ENCODE results near the gene CCDC171.

The CCDC171 gene

GRCh38 chr9:15867988-15868387 is 315.1 kb downstream of the CCDC171 start:
- Histone ChIP-seq H3K27me3 (ENCODE audit: insufficient read depth, low read length) (no peaks in the 10 kb centered on the region), H3K18ac (ENCODE audit: low read length) (no peak overlapping the region), H3K36me3 (ENCODE audit: control insufficient read depth in 1 of 2, insufficient read depth in 2 of 2, low read length in 2 of 2) (no peaks in the 10 kb centered on the region), H2BK120ac (ENCODE audit: insufficient read depth, low read length, poor library complexity) (no peak overlapping the region), H3K4ac (ENCODE audit: low read depth, low read length) (no peak overlapping the region), H3K4me2 (ENCODE audit: low read length) (no peak overlapping the region), H3K4me3 (ENCODE audit: low read depth, low read length) (no peak overlapping the region), H3K9ac (ENCODE audit: low read length) (no peak overlapping the region), H2AFZ (ENCODE audit: insufficient read depth, low read length, poor library complexity) (no peak overlapping the region), H4K91ac (ENCODE audit: low read depth, low read length) (no peak overlapping the region), H3K79me1 (ENCODE audit: low read length) (no peaks in the 10 kb centered on the region), H3K9me3 (ENCODE audit: insufficient read depth, low read depth, low read length) (no peaks in the 10 kb centered on the region), H4K12ac (ENCODE audit: low read depth, low read length) (no peak overlapping the region), H3K23ac (ENCODE audit: low read length) (no peak overlapping the region), H3K79me2 (ENCODE audit: control insufficient read depth, insufficient read depth, low read length, poor library complexity) (no peaks in the 10 kb centered on the region), H2BK12ac (ENCODE audit: low read length) (no peak overlapping the region), H4K8ac (ENCODE audit: low read depth, low read length) (no peak overlapping the region), H2AK5ac (ENCODE audit: low read length) (no peak overlapping the region), H2BK5ac (ENCODE audit: low read depth, low read length, poor library complexity) (no peak overlapping the region), H3K14ac (ENCODE audit: low read length) (no peak overlapping the region), H3K27ac (ENCODE audit: low read depth, low read length) (no peak overlapping the region), H3K4me1 (ENCODE audit: control insufficient read depth in 1 of 2, insufficient read depth in 2 of 2, low read length in 2 of 2) (no peaks in the 10 kb centered on the region)
- DNase-seq, result no peak

- no peaks in the 10 kb centered on the region for H3K79me2 ChIP-seq (ENCODE audit: control insufficient read depth, insufficient read depth, low read length, poor library complexity)
- DNase-seq, result peak in 1 of 2 donors; percentile 82
- H2AK5ac ChIP-seq (ENCODE audit: low read length), result no peak overlapping the region
- H3K9ac ChIP-seq (ENCODE audit: low read length), result no peak overlapping the region
- H2BK5ac ChIP-seq (ENCODE audit: low read depth, low read length, poor library complexity), result no peak overlapping the region
- peaks cover 0 to 3% of the 10 kb centered on the region in 2 experiments for H3K4me1 ChIP-seq (ENCODE audit: control insufficient read depth in 1 of 2, insufficient read depth in 2 of 2, low read length in 2 of 2)
- H3K4me3 ChIP-seq (ENCODE audit: low read depth, low read length), result no peak overlapping the region
- no peak overlapping the region for H4K8ac ChIP-seq (ENCODE audit: low read depth, low read length)
- no peak overlapping the region for H3K4me2 ChIP-seq (ENCODE audit: low read length)
- H3K79me1 ChIP-seq (ENCODE audit: low read length), result no peaks in the 10 kb centered on the region
- H2AFZ ChIP-seq (ENCODE audit: insufficient read depth, low read length, poor library complexity), result no peak overlapping the region
- no peak overlapping the region for H4K91ac ChIP-seq (ENCODE audit: low read depth, low read length)
- no peak overlapping the region for H3K4ac ChIP-seq (ENCODE audit: low read depth, low read length)
- no peak overlapping the region for H2BK120ac ChIP-seq (ENCODE audit: insufficient read depth, low read length, poor library complexity)
- H3K23ac ChIP-seq (ENCODE audit: low read length), result no peak overlapping the region
- H3K27me3 ChIP-seq (ENCODE audit: insufficient read depth, low read length), result no peaks in the 10 kb centered on the region
- no peaks in the 10 kb centered on the region for H3K36me3 ChIP-seq (ENCODE audit: control insufficient read depth in 1 of 2, insufficient read depth in 2 of 2, low read length in 2 of 2)
- H4K12ac ChIP-seq (ENCODE audit: low read depth, low read length), result no peak overlapping the region
- H3K9me3 ChIP-seq (ENCODE audit: insufficient read depth, low read depth, low read length), result no peaks in the 10 kb centered on the region
- H3K18ac ChIP-seq (ENCODE audit: low read length), result no peak overlapping the region
- no CpG with 5 or more reads among the region's 2 CpGs for WGBS (ENCODE audit: extremely low coverage, insufficient coverage, insufficient read length)
- H2BK12ac ChIP-seq (ENCODE audit: low read length), result no peak overlapping the region
- no peak overlapping the region for H3K14ac ChIP-seq (ENCODE audit: low read length)
- H3K27ac ChIP-seq (ENCODE audit: low read depth, low read length), result no peak overlapping the region
Observed at GRCh38 chr9:15873573-15874177, 320.8 kb downstream of the CCDC171 start.

DNA sequence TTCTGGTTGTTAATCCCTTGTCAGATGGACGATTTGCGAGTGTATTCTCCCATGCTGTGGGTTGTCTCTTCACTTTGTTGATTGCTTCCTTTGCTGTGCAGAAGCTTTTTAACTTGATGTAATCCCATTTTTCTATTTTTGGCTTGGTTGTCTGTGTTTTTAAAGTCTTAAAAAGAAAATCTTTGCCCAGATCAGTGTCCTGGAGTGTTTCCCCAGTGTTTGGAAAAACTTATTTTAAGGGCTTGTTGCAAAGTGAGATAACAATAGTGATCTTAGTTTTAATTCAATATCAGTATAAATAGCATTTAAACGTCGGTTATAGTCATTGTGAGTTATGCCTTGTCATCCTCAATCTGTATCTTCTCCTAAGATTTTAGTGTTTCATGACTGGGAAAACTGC is 329.5 kb downstream of the CCDC171 start:
- H3K4me3 ChIP-seq (ENCODE audit: low read depth, low read length), result no peak overlapping the region
- no peak overlapping the region for H3K27ac ChIP-seq (ENCODE audit: low read depth, low read length)
- no peak overlapping the region for H3K14ac ChIP-seq (ENCODE audit: low read length)
- no peak overlapping the region for H4K12ac ChIP-seq (ENCODE audit: low read depth, low read length)
- no peak overlapping the region for H2AK5ac ChIP-seq (ENCODE audit: low read length)
- H2BK5ac ChIP-seq (ENCODE audit: low read depth, low read length, poor library complexity), result no peak overlapping the region
- H3K79me1 ChIP-seq (ENCODE audit: low read length), result no peaks in the 10 kb centered on the region
- H3K79me2 ChIP-seq (ENCODE audit: control insufficient read depth, insufficient read depth, low read length, poor library complexity), result no peaks in the 10 kb centered on the region
- H2BK120ac ChIP-seq (ENCODE audit: insufficient read depth, low read length, poor library complexity), result no peak overlapping the region
- no peaks in the 10 kb centered on the region for H3K36me3 ChIP-seq (ENCODE audit: control insufficient read depth in 1 of 2, insufficient read depth in 2 of 2, low read length in 2 of 2)
- no CpG with 5 or more reads among the region's 4 CpGs for WGBS (ENCODE audit: extremely low coverage, insufficient coverage, insufficient read length)
- H4K8ac ChIP-seq (ENCODE audit: low read depth, low read length), result no peak overlapping the region
- no peak overlapping the region for H3K23ac ChIP-seq (ENCODE audit: low read length)
- DNase-seq, result no peak
- H3K4me2 ChIP-seq (ENCODE audit: low read length), result no peak overlapping the region
- H3K27me3 ChIP-seq (ENCODE audit: insufficient read depth, low read length), result no peaks in the 10 kb centered on the region
- no peaks in the 10 kb centered on the region for H3K4me1 ChIP-seq (ENCODE audit: control insufficient read depth in 1 of 2, insufficient read depth in 2 of 2, low read length in 2 of 2)
- H3K18ac ChIP-seq (ENCODE audit: low read length), result no peak overlapping the region
- no peak overlapping the region for H4K91ac ChIP-seq (ENCODE audit: low read depth, low read length)
- H3K9ac ChIP-seq (ENCODE audit: low read length), result no peak overlapping the region
- H3K9me3 ChIP-seq (ENCODE audit: insufficient read depth, low read depth, low read length), result no peaks in the 10 kb centered on the region
- H2AFZ ChIP-seq (ENCODE audit: insufficient read depth, low read length, poor library complexity), result no peak overlapping the region
- no peak overlapping the region for H2BK12ac ChIP-seq (ENCODE audit: low read length)
- no peak overlapping the region for H3K4ac ChIP-seq (ENCODE audit: low read depth, low read length)

DNA sequence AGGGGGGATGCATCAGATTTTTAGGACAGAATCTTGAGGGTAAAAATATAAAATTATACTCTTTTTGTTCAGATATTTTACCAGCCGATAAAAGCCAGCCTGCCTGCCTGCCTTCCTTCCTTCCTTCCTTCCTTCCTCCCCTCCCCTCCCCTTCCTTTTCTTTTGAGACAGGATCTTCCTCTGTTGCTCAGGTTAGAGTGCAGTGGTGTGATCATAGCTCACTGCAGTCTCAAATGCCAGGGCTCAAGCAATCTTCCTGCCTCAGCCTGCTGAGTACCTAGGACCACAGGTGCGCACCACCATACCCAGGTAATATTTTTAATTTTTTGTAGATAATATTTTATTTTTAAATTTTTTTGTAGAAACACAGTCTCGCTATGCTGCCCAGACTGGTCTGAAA is 330.0 kb downstream of the CCDC171 start:
- no CpG with 5 or more reads among the region's 3 CpGs for WGBS (ENCODE audit: extremely low coverage, insufficient coverage, insufficient read length)
- no peak overlapping the region for H3K23ac ChIP-seq (ENCODE audit: low read length)
- no peaks in the 10 kb centered on the region for H3K79me2 ChIP-seq (ENCODE audit: control insufficient read depth, insufficient read depth, low read length, poor library complexity)

More for the DNA sequence above, 330.0 kb downstream of the CCDC171 start:
- no peak overlapping the region for H3K27ac ChIP-seq (ENCODE audit: low read depth, low read length)
- H3K18ac ChIP-seq (ENCODE audit: low read length), result no peak overlapping the region
- H3K4me2 ChIP-seq (ENCODE audit: low read length), result no peak overlapping the region
- no peak overlapping the region for H3K4ac ChIP-seq (ENCODE audit: low read depth, low read length)
- H4K8ac ChIP-seq (ENCODE audit: low read depth, low read length), result no peak overlapping the region
- H3K9ac ChIP-seq (ENCODE audit: low read length), result no peak overlapping the region
- H4K91ac ChIP-seq (ENCODE audit: low read depth, low read length), result no peak overlapping the region
- no peak for DNase-seq
- no peaks in the 10 kb centered on the region for H3K79me1 ChIP-seq (ENCODE audit: low read length)
- H3K4me1 ChIP-seq (ENCODE audit: control insufficient read depth in 1 of 2, insufficient read depth in 2 of 2, low read length in 2 of 2), result no peaks in the 10 kb centered on the region
- H3K27me3 ChIP-seq (ENCODE audit: insufficient read depth, low read length), result no peaks in the 10 kb centered on the region
- no peak overlapping the region for H2AFZ ChIP-seq (ENCODE audit: insufficient read depth, low read length, poor library complexity)
- H3K14ac ChIP-seq (ENCODE audit: low read length), result no peak overlapping the region
- H3K9me3 ChIP-seq (ENCODE audit: insufficient read depth, low read depth, low read length), result no peaks in the 10 kb centered on the region
- no peaks in the 10 kb centered on the region for H3K36me3 ChIP-seq (ENCODE audit: control insufficient read depth in 1 of 2, insufficient read depth in 2 of 2, low read length in 2 of 2)
- no peak overlapping the region for H2AK5ac ChIP-seq (ENCODE audit: low read length)
- H2BK12ac ChIP-seq (ENCODE audit: low read length), result no peak overlapping the region
- no peak overlapping the region for H3K4me3 ChIP-seq (ENCODE audit: low read depth, low read length)
- H4K12ac ChIP-seq (ENCODE audit: low read depth, low read length), result no peak overlapping the region
- H2BK120ac ChIP-seq (ENCODE audit: insufficient read depth, low read length, poor library complexity), result no peak overlapping the region
- no peak overlapping the region for H2BK5ac ChIP-seq (ENCODE audit: low read depth, low read length, poor library complexity)
